ENCODE data around the gene CACNG4.
"Not testable (repeated sequence)": the region's sequence is repeated elsewhere in the genome, so short reads cannot be mapped to it uniquely, and the experiment has no call there.

Gene CACNG4

GRCh38 chr17:67018471-67019434, 54.2 kb downstream of the CACNG4 start:
- no peak for DNase-seq

GRCh38 chr17:67019809-67020208, 55.3 kb downstream of the CACNG4 start:
- no peak for DNase-seq

- DNase-seq: peak; percentile 36
Measured at GRCh38 chr17:67020293-67020766, 55.8 kb downstream of the CACNG4 start.

- DNase-seq: no peak
Measured at GRCh38 chr17:67021196-67021595, 56.7 kb downstream of the CACNG4 start.

- no peak for DNase-seq
Measured at GRCh38 chr17:67021743-67022450, 57.4 kb downstream of the CACNG4 start.

GRCh38 chr17:67022451-67022810, 57.9 kb downstream of the CACNG4 start:
- DNase-seq: no peak

GRCh38 chr17:67024736-67025135, 60.2 kb downstream of the CACNG4 start:
- no peak for DNase-seq

GRCh38 chr17:67025216-67025792, 60.8 kb downstream of the CACNG4 start:
- no peak for DNase-seq

GRCh38 chr17:67026341-67026740, 61.8 kb downstream of the CACNG4 start:
- DNase-seq: no peak

- DNase-seq: no peak
Measured at GRCh38 chr17:67027031-67027628, 62.6 kb downstream of the CACNG4 start.

GRCh38 chr17:67030641-67031040, 66.1 kb downstream of the CACNG4 start:
- DNase-seq: no peak

GRCh38 chr17:67032382-67032781, 67.9 kb downstream of the CACNG4 start:
- DNase-seq: no peak

- DNase-seq: no peak
Measured at GRCh38 chr17:67032985-67033384, 68.5 kb downstream of the CACNG4 start.

GRCh38 chr17:67033613-67034012, 69.1 kb downstream of the CACNG4 start:
- no peak for DNase-seq

- DNase-seq: no peak
Measured at GRCh38 chr17:67035131-67036083, 70.9 kb downstream of the CACNG4 start.

GRCh38 chr17:67038861-67039365, 74.4 kb downstream of the CACNG4 start:
- DNase-seq: no peak

- no peak for DNase-seq
Measured at GRCh38 chr17:67040652-67041051, 76.1 kb downstream of the CACNG4 start.

GRCh38 chr17:67041119-67041518, 76.6 kb downstream of the CACNG4 start:
- DNase-seq: not testable (repeated sequence)

- DNase-seq: no peak
Measured at GRCh38 chr17:67041531-67041930, 77.0 kb downstream of the CACNG4 start.

- no peak for DNase-seq
Measured at GRCh38 chr17:67041941-67042899, 77.7 kb downstream of the CACNG4 start.

Measured in right hindlimb (tissue), 1 donor.